ENCODE measurements around the gene FKBP8.

- no peak for TF ChIP-seq CTCF (IDR thresholded peaks at IDR 0.05)
- no peak for TF ChIP-seq POLR2AphosphoS5 (IDR thresholded peaks at IDR 0.05)
- no peak for TF ChIP-seq POLR2A (IDR thresholded peaks at IDR 0.05)
- TF ChIP-seq EP300 (IDR thresholded peaks at IDR 0.05): no peak
Measured at GRCh38 chr19:18495204-18495911, 48.0 kb downstream of the FKBP8 start.
